Astrocyte of the cerebellum (primary cell): ENCODE measurements around the gene OBSCN.
A peak's percentile ranks its signal among the peaks of the same experiment; 100 is the strongest.
"Not testable (repeated sequence)": the region's sequence is repeated elsewhere in the genome, so short reads cannot be mapped to it uniquely, and the experiment has no call there.

Experiments
- DNase-seq: peaks from one replicate; pipeline ENCODE4 v3.0.0-alpha.2; 2011; ENCODE audit warnings: low read depth
- H3K4me3 ChIP-seq: 2 replicates; pipeline ENCODE4 v1.5.1; 2011; ENCODE audit warnings: mild to moderate bottlenecking, low read depth, low read length, moderate library complexity
- in situ Hi-C: cut with HindIII; loops from 2 replicates; pipeline ENCODE4 v1.10.0; 2017; ENCODE audit warnings: low sequenced_read_pairs
- TF ChIP-seq, protein P1 (sequence below): IDR thresholded peaks from 2 replicates; pipeline ENCODE4 v1.5.1; 2012; ENCODE audit warnings: low read length, low read depth, moderate library complexity, mild to moderate bottlenecking; ENCODE audit errors: missing control alignments

The OBSCN gene

DNA sequence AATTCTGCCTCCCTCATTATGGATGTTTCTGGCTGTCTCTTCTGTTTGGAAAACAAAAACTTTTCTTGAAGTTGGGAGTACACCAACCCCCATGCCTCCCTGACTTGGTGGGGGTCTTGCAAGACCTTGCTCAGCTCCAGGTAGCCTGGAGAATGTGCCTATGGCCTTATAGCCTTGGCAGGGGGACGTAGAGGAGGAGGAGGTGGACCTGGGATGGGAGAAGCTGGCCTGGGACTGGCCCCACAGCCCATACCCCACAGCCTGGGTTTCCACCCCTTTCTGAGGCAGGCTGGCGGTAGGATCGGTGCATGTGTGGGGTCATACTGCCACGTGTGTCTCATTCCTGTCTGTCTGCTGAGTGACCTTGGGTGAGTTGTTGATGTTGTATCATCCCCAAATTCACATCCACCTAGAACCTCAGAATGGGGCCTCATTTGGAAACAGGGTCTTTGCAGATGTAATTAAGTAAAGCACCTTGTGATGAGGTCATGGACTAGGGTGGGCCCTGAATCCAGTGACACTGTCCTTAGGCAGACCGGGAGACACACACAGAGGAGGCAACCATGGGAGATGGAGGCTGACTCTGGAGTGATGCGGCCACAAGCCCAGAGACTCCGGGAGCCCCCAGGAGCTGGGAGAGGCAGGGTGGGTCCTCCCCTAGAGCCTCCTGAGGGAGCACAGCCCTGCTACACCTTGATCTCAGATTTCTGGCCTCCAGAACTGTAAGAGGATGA lies 18.5 kb downstream of the OBSCN start:
- TF ChIP-seq, protein P1, sequence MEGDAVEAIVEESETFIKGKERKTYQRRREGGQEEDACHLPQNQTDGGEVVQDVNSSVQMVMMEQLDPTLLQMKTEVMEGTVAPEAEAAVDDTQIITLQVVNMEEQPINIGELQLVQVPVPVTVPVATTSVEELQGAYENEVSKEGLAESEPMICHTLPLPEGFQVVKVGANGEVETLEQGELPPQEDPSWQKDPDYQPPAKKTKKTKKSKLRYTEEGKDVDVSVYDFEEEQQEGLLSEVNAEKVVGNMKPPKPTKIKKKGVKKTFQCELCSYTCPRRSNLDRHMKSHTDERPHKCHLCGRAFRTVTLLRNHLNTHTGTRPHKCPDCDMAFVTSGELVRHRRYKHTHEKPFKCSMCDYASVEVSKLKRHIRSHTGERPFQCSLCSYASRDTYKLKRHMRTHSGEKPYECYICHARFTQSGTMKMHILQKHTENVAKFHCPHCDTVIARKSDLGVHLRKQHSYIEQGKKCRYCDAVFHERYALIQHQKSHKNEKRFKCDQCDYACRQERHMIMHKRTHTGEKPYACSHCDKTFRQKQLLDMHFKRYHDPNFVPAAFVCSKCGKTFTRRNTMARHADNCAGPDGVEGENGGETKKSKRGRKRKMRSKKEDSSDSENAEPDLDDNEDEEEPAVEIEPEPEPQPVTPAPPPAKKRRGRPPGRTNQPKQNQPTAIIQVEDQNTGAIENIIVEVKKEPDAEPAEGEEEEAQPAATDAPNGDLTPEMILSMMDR: no peak
- in situ Hi-C loops: no loop called here
- no peak for DNase-seq
- H3K4me3 ChIP-seq: no peak overlapping the region

DNA sequence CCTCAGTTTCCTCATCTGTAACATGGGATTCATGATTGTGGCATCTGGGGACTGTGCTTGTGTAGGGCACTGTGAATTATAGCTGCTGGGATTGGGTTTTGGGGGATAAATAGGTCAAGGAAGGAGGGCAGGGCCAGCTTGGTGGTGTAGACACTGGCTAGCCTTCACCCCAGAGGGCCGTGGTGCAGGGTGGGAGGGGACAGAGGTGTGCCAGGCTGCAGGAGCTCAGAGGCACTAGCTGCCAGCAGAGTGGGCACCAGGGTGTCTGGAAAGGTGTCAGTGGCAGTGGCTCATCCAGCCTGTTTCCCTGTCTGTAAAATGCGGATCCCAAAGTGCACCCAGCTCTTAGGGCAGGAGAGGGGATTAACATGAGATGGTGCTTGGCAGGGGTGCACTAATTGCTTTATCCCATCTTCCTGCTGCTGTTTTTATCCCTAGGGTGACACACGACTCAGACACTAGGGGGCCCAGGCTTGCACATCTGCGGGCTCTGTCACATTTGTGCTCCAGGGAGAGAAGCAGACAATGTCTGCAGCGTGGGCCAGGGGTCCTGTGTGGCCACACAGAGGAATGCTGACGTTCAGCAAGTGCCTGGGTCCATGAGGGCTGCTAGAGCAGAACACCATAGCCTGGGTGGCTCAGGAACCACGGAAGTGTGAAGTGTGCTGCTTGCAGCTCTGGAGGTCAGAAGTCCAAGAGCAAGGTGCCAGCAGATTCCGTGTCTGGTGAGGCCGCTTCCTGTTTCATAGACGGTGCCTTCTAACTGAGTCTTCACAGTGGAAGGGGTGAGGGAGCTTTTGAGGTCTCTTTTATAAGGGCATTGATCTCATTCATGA lies 19.3 kb downstream of the OBSCN start:
- TF ChIP-seq, protein P1: no peak
- no peak for DNase-seq
- H3K4me3 ChIP-seq: no peak overlapping the region
- in situ Hi-C loops: no loop called here

DNA sequence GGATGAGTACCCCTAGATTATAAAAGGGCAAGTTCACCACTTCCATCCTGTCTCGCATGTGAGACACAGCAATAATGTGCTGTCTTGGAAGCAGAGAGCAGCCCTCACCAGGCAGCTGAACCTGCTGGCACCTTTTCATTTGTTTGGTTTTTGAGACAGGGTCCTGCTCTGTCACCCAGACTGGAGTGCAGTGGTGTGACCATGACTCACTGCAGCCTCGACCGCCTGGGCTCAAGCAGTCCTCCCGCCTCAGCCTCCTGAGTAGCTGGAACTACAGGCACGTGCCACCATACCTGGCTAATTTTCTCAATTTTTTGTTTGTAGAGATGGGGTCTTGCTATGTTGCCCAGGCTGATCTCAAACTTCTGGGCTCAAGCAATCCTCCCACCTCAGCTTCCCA lies 20.3 kb downstream of the OBSCN start:
- H3K4me3 ChIP-seq, DNase-seq, in situ Hi-C loops: not testable (repeated sequence)

DNA sequence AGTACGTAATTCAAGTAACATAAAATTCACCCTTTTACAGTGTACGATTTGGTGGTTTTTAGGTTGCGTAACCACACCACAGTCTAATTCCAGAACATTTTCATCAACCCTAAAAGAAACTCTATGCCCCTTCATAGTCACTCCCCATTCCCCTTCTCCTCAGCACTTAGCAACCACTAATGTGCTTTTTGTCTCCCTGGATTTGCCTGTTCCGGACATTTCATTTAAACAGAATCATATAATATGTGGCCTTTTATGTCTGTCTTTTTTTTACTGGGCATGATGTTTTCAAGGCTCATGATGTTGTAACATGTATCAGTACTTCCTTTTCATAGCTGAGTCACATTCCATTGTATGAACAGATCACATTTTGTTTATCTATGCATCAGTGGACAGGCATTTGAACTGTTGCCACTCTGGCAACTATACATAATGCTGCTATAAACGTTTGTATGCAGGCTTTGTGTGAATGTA lies 20.8 kb downstream of the OBSCN start:
- DNase-seq: peak; percentile 11
- in situ Hi-C loops: no loop called here
- no peak overlapping the region for H3K4me3 ChIP-seq
- TF ChIP-seq, protein P1: no peak

DNA sequence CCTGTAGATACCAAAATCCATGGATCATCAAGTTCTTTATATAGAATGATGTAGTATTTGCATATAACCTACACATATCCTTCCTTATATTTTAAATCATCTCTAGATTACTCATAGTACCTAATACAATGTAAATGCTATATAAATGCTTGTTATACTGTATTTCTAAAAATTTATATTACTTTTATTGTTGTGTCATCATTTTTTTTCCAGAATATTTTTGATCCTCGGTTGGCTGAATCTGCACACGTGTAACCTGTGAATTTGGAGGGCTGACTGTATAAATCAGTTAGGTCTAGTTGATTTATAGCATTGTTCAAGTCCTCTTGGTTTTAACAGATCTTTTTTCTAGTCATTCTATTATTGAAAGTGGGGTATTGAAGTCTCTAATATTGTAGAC lies 23.3 kb downstream of the OBSCN start:
- DNase-seq: no peak
- in situ Hi-C loops: no loop called here
- no peak overlapping the region for H3K4me3 ChIP-seq
- TF ChIP-seq, protein P1: no peak

DNA sequence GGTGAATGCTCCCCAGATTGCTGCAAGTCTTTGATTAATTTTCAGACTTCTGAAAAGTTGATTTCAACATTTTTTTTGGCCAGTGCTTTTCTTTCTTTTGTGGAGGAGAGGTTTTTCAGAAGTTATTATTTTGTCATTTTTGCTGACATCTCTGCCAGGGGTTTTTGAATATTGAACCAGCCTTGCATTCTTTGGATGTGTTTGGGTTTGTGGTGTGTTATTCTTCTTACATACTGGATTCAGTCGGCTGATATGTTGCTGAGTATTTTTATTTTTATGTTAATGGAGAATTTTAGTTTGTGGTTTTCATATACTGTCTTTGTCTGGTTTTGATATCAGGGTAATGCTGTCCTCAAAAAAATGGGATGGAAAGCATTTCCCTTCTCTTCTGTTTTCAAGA lies 25.3 kb downstream of the OBSCN start:
- H3K4me3 ChIP-seq: no peak overlapping the region
- in situ Hi-C loops: no loop called here
- TF ChIP-seq, protein P1: no peak

DNA sequence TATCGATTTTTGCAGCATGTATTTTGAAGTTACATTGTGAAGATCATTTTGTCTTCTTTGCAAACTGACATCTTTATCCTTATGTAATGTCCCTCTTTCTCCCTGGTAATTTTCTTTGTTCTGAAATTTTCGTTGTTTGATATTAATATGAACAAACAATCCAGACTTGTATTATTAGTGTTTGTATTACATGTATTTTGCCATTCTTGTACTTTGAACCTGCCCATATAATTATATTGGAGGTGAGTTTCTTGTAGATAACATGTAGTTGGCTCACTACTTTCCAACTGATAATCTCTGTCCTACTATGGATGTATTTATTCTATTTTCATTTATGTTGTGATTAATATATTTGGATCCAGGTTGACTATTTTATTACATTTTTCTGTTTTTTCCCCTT lies 27.1 kb downstream of the OBSCN start:
- DNase-seq: no peak
- H3K4me3 ChIP-seq: no peak overlapping the region
- TF ChIP-seq, protein P1: no peak
- in situ Hi-C loops: no loop called here

More for the DNA sequence above, 25.3 kb downstream of the OBSCN start:
- DNase-seq: no peak
